ENCODE results near the gene FAM163B.

FAM163B gene

GRCh38 chr9:133631111-133631510 is 21.9 kb upstream of the FAM163B start:
- Histone ChIP-seq H3K79me2 (ENCODE audit: control insufficient read depth, low read length) (no peaks in the 10 kb centered on the region), H3K27ac (ENCODE audit: low read depth, low read length) (no peak overlapping the region), H3K4me2 (ENCODE audit: low read length) (no peak overlapping the region), H3K9me3 (ENCODE audit: control insufficient read depth, insufficient read depth, low read length) (no peaks in the 10 kb centered on the region), H4K20me1 (ENCODE audit: control insufficient read depth, insufficient read depth, low read depth, low read length) (no peaks in the 10 kb centered on the region), H3K36me3 (ENCODE audit: control insufficient read depth, low read length) (no peaks in the 10 kb centered on the region), H3K27me3 (ENCODE audit: control insufficient read depth, low read length) (no peaks in the 10 kb centered on the region; the same call in 1 of the 2 replicates), H3K4me3 (ENCODE audit: low read length) (no peak overlapping the region), H3K4me1 (ENCODE audit: control insufficient read depth, low read length) (no peaks in the 10 kb centered on the region), H3K9me2 (replicated peaks; ENCODE audit: control insufficient read depth, low read length) (no peaks in the 10 kb centered on the region), H3F3A (ENCODE audit: control insufficient read depth, insufficient read depth) (no peaks in the 10 kb centered on the region)
- TF ChIP-seq EZH2phosphoT487 (IDR thresholded peaks at IDR 0.05; ENCODE audit: borderline replicate concordance, low read length) (no peak), CTCF (IDR thresholded peaks at IDR 0.05; ENCODE audit: low read depth, low read length, poor library complexity, severe bottlenecking) (no peak)

- Histone ChIP-seq H3K27me3 (ENCODE audit: control insufficient read depth, low read length) (no peaks in the 10 kb centered on the region; the same call in 1 of the 2 replicates), H3K9me2 (replicated peaks; ENCODE audit: control insufficient read depth, low read length) (no peaks in the 10 kb centered on the region), H3K27ac (ENCODE audit: low read depth, low read length) (no peak overlapping the region), H3K36me3 (ENCODE audit: control insufficient read depth, low read length) (no peaks in the 10 kb centered on the region), H4K20me1 (ENCODE audit: control insufficient read depth, insufficient read depth, low read depth, low read length) (no peaks in the 10 kb centered on the region), H3K9me3 (ENCODE audit: control insufficient read depth, insufficient read depth, low read length) (peaks cover 5% of the 10 kb centered on the region; the same call in 1 of the 2 replicates), H3K4me1 (ENCODE audit: control insufficient read depth, low read length) (no peaks in the 10 kb centered on the region), H3K4me2 (ENCODE audit: low read length) (no peak overlapping the region), H3K4me3 (ENCODE audit: low read length) (no peak overlapping the region), H3F3A (ENCODE audit: control insufficient read depth, insufficient read depth) (no peaks in the 10 kb centered on the region), H3K79me2 (ENCODE audit: control insufficient read depth, low read length) (no peaks in the 10 kb centered on the region)
- TF ChIP-seq EZH2phosphoT487 (IDR thresholded peaks at IDR 0.05; ENCODE audit: borderline replicate concordance, low read length) (no peak), CTCF (IDR thresholded peaks at IDR 0.05; ENCODE audit: low read depth, low read length, poor library complexity, severe bottlenecking) (no peak)
Observed at GRCh38 chr9:133629221-133630110, 20.3 kb upstream of the FAM163B start.

- no peaks in the 10 kb centered on the region for H3F3A ChIP-seq (ENCODE audit: control insufficient read depth, insufficient read depth)
- H4K20me1 ChIP-seq (ENCODE audit: control insufficient read depth, insufficient read depth, low read depth, low read length), result no peaks in the 10 kb centered on the region
Observed at GRCh38 chr9:133628766-133629165, 19.6 kb upstream of the FAM163B start.

More at GRCh38 chr9:133628766-133629165, 19.6 kb upstream of the FAM163B start:
- Histone ChIP-seq H3K4me1 (ENCODE audit: control insufficient read depth, low read length) (no peaks in the 10 kb centered on the region), H3K36me3 (ENCODE audit: control insufficient read depth, low read length) (no peaks in the 10 kb centered on the region), H3K4me3 (ENCODE audit: low read length) (no peak overlapping the region), H3K9me3 (ENCODE audit: control insufficient read depth, insufficient read depth, low read length) (peaks cover 5% of the 10 kb centered on the region; the same call in 1 of the 2 replicates), H3K9me2 (replicated peaks; ENCODE audit: control insufficient read depth, low read length) (no peaks in the 10 kb centered on the region), H3K27ac (ENCODE audit: low read depth, low read length) (no peak overlapping the region), H3K27me3 (ENCODE audit: control insufficient read depth, low read length) (no peaks in the 10 kb centered on the region; the same call in 1 of the 2 replicates), H3K79me2 (ENCODE audit: control insufficient read depth, low read length) (no peaks in the 10 kb centered on the region), H3K4me2 (ENCODE audit: low read length) (no peak overlapping the region)
- TF ChIP-seq CTCF (IDR thresholded peaks at IDR 0.05; ENCODE audit: low read depth, low read length, poor library complexity, severe bottlenecking) (no peak), EZH2phosphoT487 (IDR thresholded peaks at IDR 0.05; ENCODE audit: borderline replicate concordance, low read length) (no peak)

Data from DOHH2 (cell line).